GM12865 (cell line): ENCODE data around the gene HRH2.
"Not testable (repeated sequence)": the region's sequence is repeated elsewhere in the genome, so short reads cannot be mapped to it uniquely, and the experiment has no call there.

ENCODE experiments used
- DNase-seq: peaks from one replicate; pipeline ENCODE4 v3.0.0; 2010; ENCODE audit warnings: low read depth
- H3K4me3 ChIP-seq: 2 replicates; pipeline ENCODE4 v1.5.1; 2011; ENCODE audit warnings: mild to moderate bottlenecking, low read depth, low read length, control low read depth
- TF ChIP-seq, protein P1 (sequence below): IDR thresholded peaks from 2 replicates; pipeline ENCODE4 v1.5.1; 2011; ENCODE audit warnings: low read length, control low read depth, low read depth, inconsistent platforms; ENCODE audit not compliant: insufficient read depth; ENCODE audit errors: missing control alignments

HRH2 gene

DNA sequence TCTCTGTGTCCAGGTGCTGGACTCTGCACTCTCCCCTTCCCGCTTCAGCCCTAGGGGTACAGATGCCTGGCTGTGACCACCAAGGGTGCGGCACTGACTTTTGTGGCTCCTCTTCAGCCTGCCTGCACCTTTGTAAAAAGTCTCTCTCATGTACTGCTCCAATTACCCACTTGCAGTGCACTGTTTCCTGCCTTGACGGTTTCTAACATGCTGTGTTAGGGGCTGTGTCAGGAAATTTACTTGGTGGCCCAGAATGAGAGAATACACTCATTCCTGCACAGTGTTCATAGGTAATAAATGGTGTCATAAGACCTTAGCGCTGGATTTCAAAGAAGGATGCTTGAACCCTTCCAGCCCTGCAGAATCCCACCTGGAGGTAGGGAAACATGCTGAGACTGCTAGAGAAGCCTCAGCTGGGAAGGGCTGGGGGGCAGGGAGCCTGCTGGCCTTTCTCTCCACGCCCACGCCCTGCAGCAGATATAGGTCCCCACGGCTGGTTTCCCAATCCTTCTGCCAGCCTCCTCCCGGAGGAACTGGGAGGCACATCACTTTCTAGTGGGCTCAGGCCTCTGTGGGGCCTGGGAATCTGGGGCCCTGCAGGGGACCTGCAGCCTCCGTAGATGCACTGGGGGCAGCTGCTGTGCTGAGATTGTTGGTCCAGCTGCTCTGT lies 17.6 kb upstream of the HRH2 start:
- TF ChIP-seq, protein P1, sequence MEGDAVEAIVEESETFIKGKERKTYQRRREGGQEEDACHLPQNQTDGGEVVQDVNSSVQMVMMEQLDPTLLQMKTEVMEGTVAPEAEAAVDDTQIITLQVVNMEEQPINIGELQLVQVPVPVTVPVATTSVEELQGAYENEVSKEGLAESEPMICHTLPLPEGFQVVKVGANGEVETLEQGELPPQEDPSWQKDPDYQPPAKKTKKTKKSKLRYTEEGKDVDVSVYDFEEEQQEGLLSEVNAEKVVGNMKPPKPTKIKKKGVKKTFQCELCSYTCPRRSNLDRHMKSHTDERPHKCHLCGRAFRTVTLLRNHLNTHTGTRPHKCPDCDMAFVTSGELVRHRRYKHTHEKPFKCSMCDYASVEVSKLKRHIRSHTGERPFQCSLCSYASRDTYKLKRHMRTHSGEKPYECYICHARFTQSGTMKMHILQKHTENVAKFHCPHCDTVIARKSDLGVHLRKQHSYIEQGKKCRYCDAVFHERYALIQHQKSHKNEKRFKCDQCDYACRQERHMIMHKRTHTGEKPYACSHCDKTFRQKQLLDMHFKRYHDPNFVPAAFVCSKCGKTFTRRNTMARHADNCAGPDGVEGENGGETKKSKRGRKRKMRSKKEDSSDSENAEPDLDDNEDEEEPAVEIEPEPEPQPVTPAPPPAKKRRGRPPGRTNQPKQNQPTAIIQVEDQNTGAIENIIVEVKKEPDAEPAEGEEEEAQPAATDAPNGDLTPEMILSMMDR = no peak
- DNase-seq = no peak
- H3K4me3 ChIP-seq = no peak overlapping the region

DNA sequence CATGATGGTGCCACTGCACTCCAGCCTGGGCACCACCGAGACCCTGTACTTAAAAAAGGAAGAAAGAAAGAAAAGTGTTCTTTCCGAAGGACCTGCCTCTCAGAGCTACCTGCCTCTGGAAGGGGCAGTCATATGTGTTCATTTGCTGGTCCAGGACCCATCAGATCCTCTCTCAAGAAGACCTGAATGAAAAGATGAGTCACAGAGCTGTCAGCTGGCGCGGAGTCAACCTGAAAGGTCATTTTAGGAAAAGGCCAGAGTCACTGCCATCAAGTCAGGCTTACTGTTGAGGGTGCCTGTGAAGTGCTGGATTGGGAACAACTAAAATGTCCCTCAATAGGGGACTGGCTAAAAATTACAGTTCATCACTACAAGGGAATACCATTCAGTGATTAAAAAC lies 14.9 kb upstream of the HRH2 start:
- no peak overlapping the region for H3K4me3 ChIP-seq
- TF ChIP-seq, protein P1 = no peak

DNA sequence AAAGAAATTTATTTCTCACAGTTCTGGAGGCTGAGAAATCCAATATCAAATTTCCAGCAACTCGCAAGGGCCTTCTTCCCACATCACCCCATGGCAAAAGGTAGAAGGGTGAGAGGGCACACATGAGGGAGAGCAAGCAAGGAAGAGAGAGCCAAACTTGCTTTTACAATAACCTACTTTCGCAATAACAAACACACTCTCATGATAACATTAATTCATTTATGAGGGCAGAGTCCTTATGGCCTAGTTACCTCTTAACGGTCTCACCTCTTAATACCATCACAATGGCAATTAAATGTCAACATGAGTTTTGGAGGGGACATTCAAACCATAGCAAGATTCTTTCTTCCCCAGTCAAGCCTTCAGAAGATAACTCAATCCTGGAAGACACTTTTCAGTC lies 11.6 kb upstream of the HRH2 start:
- TF ChIP-seq, protein P1 = no peak
- H3K4me3 ChIP-seq = no peak overlapping the region
- no peak for DNase-seq

More for the DNA sequence above, 14.9 kb upstream of the HRH2 start:
- DNase-seq = no peak

DNA sequence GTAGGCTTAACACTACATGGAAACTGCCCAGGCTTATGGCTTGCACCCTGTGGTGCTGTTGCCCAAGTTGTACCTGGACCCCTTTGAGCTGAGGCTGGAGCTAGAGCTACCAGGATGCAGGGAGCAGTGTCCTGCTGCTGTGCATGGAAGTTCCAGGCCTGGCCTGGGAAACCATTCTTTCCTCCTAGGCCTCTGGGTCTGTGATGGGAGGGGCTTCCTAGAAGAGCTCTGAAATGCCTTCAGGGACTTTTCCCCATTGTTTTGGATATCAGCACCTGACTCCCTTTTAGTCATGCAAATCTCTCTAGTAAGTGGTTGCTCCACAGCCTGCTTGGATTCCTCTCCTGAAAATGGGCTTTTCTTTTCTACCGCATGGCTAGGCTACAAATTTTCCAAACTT lies 7.9 kb upstream of the HRH2 start:
- H3K4me3 ChIP-seq = no peak overlapping the region
- DNase-seq = no peak
- TF ChIP-seq, protein P1 = no peak

DNA sequence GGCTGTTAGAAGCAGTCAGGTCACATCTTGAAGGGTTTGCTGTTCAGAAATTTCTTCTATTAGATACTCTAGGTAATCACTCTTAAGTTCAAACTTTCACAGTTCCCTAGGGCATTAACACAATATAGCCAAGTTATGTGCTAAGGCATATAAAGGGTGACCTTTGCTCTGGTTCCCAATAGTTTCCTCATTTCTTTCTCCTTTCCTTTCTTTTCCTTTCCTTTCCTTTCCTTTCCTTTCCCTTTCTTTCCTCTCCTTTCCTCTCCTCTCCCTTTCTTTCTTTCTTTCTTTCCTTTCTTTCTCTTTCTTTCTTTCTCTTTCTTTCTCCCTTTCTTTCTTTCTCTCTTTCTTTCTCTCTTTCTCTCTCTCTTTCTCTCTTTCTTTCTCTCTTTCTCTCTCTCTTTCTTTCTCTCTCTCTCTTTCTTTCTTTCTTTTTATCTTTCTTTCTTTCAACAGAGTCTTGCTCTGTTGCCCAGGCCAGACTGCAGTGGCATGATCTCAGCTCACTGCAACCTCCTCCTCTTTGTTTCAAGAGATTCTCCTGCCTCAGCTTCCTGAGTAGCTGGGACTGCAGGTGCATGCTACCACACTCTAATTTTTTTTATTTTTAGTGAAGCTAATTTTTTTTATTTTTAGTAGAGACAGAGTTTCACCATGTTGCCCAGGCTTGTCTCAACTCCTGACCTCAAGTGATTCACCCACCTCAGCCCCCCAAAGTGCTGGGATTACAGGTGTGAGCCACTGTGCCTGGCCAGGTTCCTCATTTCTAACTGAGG lies 7.3 kb upstream of the HRH2 start:
- not testable (repeated sequence) for H3K4me3 ChIP-seq, DNase-seq

DNA sequence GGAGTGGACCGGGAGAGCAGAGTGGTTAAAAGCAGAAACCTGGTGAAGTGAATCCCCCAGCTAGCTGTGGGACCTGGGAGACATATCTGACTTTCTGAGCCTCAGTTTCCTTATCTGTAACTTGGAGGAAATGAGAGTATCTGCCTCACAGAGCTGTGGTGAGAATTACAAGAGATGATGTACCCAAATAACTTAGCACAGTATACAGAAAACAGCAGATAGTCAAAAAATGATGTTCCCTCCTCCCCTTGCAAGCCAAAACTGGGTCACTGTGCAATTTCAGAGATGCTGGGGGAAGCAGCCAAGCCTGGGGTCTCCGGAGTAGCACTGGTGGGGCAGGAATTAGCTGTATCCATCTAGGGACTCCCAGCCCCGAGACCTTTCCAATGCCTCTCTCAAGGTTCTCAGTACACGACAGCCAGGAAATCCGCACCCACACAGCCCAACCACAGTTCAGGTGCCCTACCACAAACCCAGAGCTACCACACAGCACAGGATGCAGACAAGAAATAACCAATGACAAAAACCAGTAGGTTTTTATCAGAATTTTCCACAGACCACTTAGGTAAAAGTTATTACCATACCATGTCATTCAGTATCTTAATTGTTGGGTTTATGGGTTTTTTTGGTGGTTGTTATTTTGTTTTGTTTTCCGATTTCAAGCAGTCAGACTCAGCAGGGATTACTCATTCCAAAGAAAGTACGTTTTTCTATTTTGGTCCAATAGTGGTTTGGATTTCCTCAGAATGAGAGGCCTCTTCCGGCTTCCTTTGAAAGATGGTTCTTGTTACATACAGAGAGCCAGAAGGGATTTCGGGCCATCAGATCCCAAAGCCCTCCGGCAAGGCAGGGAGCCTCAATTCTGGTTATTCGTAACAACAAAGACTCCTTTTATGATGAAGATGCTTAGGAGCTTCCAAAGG lies 4.9 kb upstream of the HRH2 start:
- DNase-seq = peak; percentile 24
- H3K4me3 ChIP-seq = no peak overlapping the region
- TF ChIP-seq, protein P1 = no peak

DNA sequence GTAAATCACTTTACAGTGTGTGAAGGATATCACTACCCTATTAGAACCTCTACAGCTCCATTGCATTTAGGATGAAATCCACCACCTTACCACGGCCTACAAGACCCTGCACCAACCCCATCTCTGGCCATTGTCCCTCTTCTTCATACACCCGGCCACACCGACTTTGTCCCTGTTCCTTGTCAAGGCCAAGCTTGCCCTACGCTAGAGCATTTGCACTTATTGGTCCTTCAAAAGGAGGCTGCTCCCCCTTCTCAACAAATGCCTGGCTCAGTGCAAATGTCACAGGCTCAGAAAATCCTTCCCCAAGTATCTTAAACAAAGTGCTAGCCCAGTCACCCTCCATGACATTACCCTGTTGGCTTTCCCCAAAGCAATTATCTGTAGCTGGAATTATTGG lies 4.1 kb upstream of the HRH2 start:
- no peak for DNase-seq
- TF ChIP-seq, protein P1 = no peak

More for the DNA sequence above, 4.1 kb upstream of the HRH2 start:
- H3K4me3 ChIP-seq = no peak overlapping the region
